ENCODE results near the gene NDUFC2.
"Not testable (repeated sequence)": the region's sequence is repeated elsewhere in the genome, so short reads cannot be mapped to it uniquely, and the experiment has no call there.

Gene NDUFC2

DNA sequence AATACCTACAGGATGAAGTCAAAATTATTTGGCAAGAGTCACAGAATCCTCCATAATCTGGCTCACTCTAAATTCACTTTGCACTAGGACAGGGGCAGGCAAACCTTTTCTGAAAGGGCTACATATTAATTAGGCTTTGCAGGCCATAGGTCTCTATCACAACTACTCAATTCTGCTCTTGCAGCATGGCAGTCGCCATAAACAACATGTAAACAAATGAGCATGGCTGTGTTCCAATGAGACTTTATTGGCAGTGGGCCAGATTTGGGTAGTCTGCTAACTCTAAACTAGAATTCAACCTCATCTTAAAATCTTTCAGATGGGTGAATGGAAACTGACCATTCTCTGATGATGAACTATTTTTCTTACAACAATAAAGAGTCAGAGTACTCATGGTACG, 10.2 kb downstream of the NDUFC2 start:
- Mint-ChIP-seq H3K27me3 (no peaks in the 10 kb centered on the region), H3K4me1 (ENCODE audit: low read depth) (peaks cover 1% of the 10 kb centered on the region), H3K9me3 (no peaks in the 10 kb centered on the region), H3K4me3 (no peak overlapping the region), H3K27ac (no peak overlapping the region), H3K36me3 (ENCODE audit: low read depth) (peaks cover 60% of the 10 kb centered on the region)
- DNase-seq = no peak

DNA sequence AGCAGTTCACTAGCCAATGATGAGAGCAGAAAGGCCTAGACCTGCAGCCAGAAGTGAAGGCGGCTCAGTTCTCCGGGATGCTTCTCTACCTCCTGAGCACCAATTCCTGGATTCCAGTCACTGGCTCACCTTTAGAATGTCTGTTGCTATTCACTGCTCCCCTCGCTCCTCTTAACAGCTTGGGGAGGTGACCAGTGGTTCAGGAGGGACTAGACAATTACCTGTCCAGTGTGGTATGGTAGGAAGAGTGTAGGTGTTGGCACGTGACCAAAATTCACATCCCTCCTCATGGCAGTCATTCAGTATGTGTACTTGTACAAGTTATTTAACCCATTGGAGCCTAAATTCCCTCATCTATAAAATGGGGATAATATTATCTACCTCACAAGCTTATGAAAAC, 12.0 kb downstream of the NDUFC2 start:
- Mint-ChIP-seq H3K36me3 (ENCODE audit: low read depth) (peaks cover 52% of the 10 kb centered on the region), H3K27ac (no peak overlapping the region), H3K27me3 (no peaks in the 10 kb centered on the region), H3K4me1 (ENCODE audit: low read depth) (peaks cover 1% of the 10 kb centered on the region), H3K4me3 (no peak overlapping the region), H3K9me3 (no peaks in the 10 kb centered on the region)
- no peak for DNase-seq

DNA sequence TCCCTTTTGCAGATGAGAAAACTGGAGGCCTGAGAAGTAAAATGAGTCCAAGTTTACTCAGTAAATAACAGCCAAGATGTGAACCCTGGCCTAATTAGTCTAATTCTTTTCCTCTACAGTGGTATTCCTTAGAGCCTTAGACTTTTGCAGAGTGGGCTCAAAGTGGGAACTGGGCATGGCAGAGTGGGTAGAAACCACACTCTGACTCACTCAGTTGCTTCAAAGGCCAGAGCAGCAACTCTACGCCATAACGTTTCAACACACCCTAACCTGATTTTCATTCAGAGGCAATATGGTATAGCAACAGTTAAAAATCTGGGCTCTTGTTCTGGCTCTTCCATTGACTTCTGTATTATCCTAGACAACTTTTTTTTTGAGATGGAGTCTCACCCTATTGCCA, 13.2 kb downstream of the NDUFC2 start:
- Mint-ChIP-seq H3K36me3 (ENCODE audit: low read depth) (peaks cover 43% of the 10 kb centered on the region), H3K4me3 (no peak overlapping the region), H3K27ac (no peak overlapping the region), H3K9me3 (no peaks in the 10 kb centered on the region), H3K27me3 (no peaks in the 10 kb centered on the region), H3K4me1 (ENCODE audit: low read depth) (no peaks in the 10 kb centered on the region)
- DNase-seq = no peak

DNA sequence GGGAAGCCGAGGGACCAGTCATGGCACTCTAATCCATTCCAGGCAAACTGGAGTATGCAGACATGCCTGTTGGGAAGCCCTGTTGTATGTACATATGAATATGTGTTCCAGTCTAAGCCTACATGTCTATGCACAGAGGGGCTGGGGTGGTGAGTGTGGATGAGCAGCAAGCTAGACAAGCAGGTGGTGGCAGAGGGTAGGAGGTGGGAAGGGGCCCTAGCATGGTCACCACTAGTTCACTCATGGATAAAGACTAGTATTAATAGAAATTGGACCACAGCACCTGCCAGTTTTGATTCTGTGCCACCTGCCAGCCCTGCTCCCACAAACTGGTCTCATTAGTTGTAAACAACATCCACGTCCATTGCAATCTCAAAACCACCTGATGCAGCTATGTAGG, 14.5 kb downstream of the NDUFC2 start:
- peak overlapping the region; percentile 37 for H3K27ac Mint-ChIP-seq
- no peaks in the 10 kb centered on the region for H3K27me3 Mint-ChIP-seq
- H3K36me3 Mint-ChIP-seq (ENCODE audit: low read depth) = peaks cover 30% of the 10 kb centered on the region
- no peak overlapping the region for H3K4me3 Mint-ChIP-seq
- no peak for DNase-seq
- no peaks in the 10 kb centered on the region for H3K9me3 Mint-ChIP-seq
- no peaks in the 10 kb centered on the region for H3K4me1 Mint-ChIP-seq (ENCODE audit: low read depth)

DNA sequence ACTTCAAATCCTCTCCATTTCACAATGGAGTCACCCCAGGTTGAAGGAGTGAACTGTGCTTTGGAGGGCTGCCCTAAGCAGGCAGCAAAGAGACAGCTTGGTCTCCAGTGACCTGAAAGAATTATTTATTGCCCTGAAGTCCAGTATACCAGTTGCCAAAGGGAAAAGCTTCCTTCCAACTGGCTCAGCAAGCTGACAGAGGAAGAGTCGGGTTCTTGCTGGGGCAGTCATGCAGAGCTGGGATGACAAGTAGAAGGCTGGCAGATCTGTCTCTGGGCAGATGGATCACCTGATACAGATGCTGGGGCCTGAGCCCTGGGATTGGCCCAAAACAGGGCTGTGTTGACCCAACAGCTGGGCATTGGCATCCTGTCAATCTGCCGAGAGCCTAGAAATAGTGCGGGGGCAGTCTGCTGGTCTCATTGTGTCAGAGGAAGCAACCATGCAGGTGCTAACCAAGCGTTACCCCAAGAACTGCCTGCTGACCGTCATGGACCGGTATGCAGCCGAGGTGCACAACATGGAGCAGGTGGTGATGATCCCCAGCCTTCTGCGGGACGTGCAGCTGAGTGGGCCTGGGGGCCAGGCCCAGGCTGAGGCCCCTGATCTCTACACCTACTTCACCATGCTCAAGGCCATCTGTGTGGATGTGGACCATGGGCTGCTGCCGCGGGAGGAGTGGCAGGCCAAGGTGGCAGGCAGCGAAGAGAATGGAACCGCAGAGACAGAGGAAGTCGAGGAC, 16.1 kb downstream of the NDUFC2 start, which contains the start of gene THRSP:
Gene THRSP (plus strand): TSS at position 422 of the 742 bp plus-strand sequence. CDS start 21 bp downstream, at position 443.
- DNase-seq = no peak
- Mint-ChIP-seq H3K4me1 (ENCODE audit: low read depth) (no peaks in the 10 kb centered on the region), H3K4me3 (no peak within 1 kb of the TSS), H3K9me3 (no peaks in the 10 kb centered on the region), H3K36me3 (ENCODE audit: low read depth) (peaks cover 15% of the 10 kb centered on the region), H3K27me3 (no peaks in the 10 kb centered on the region), H3K27ac (no peak within 1 kb of the TSS)

DNA sequence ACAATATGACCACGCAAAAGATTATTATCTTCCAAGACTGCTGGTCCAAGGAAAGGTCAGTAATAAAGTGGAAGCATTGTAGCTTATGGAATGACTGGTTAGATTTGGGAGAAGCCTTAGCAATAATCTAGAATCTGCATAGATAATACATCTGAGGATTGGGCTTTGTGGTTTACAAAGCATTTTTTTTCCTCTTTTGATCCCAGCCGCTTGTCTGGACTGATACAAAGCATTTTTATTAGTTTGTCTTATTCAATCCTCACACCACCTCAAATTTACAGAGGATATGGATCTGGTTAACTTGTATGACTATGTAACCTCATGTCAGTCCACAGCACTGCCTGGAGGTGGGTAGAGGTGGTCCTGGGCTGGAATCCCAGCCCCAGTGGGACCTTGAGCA, 17.0 kb downstream of the NDUFC2 start:
- H3K9me3 Mint-ChIP-seq = no peaks in the 10 kb centered on the region
- H3K4me1 Mint-ChIP-seq (ENCODE audit: low read depth) = no peaks in the 10 kb centered on the region
- no peak for DNase-seq
- peaks cover 6% of the 10 kb centered on the region for H3K36me3 Mint-ChIP-seq (ENCODE audit: low read depth)
- H3K27me3 Mint-ChIP-seq = no peaks in the 10 kb centered on the region
- H3K4me3 Mint-ChIP-seq = no peak overlapping the region
- H3K27ac Mint-ChIP-seq = no peak overlapping the region

DNA sequence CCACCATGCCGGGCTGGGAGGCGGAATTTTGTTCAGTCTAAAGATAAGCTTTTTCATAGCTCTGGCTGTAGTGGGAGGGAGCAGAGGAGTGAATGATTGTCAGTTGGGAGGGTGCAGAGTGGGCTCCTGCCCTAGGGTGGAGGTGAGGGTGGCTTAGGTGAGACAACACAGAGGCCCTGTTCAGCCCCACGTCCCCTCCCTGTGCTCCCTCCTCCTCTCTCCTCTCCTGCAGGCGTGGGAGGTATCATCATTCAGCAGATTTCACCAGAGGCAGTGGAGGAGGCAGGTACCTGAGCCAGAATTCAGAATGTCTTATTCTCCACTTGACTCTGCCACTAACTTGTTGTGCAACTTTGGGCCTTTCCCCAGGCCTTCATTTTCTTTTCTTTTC, 17.7 kb downstream of the NDUFC2 start:
- Mint-ChIP-seq H3K27me3 (no peaks in the 10 kb centered on the region), H3K9me3 (no peaks in the 10 kb centered on the region), H3K27ac (no peak overlapping the region), H3K4me1 (ENCODE audit: low read depth) (no peaks in the 10 kb centered on the region), H3K36me3 (ENCODE audit: low read depth) (no peaks in the 10 kb centered on the region), H3K4me3 (no peak overlapping the region)
- no peak for DNase-seq

DNA sequence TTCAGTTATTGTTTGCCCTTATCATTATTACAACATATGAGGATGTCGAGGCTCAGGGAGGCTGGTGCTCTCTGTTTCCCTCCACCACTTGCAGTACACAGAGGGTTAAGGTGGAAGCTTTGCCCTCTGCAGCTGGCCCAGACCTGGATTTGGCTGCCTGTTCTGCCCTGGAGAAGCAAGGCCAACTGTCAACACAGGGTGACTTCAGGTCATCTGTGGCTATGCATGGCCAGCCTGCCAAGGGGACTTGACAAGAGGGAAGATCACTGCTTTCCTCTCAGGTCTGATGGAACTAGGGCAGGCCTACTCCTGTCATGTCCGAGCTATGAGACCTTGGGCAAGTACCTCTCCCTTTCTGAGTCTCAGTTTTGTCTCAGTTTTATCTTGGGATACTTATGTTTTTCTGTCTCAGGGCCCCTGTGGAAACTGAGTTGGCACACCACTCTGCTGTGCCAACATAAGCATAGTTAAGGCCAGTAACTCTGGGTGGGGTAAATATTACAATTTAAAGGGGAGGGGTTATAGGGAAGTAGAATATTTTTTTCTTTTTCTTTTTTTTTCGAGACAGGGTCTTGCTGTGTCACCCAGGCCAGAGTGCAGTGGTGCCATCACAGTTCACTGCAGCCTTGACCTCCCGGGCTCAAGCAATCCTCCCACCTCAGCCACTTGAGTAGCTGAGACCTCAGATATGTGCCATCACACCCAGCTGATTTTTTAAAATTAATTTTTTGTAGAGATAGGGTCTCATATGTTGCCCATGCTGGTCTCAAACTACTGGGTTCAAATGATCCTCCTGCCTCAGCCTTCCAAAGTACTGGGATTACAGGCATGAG, 18.4 kb downstream of the NDUFC2 start:
- H3K4me3 Mint-ChIP-seq = no peak overlapping the region
- no peaks in the 10 kb centered on the region for H3K4me1 Mint-ChIP-seq (ENCODE audit: low read depth)
- no peaks in the 10 kb centered on the region for H3K9me3 Mint-ChIP-seq
- DNase-seq = no peak
- H3K27me3 Mint-ChIP-seq = no peaks in the 10 kb centered on the region
- H3K36me3 Mint-ChIP-seq (ENCODE audit: low read depth) = no peaks in the 10 kb centered on the region
- no peak overlapping the region for H3K27ac Mint-ChIP-seq

DNA sequence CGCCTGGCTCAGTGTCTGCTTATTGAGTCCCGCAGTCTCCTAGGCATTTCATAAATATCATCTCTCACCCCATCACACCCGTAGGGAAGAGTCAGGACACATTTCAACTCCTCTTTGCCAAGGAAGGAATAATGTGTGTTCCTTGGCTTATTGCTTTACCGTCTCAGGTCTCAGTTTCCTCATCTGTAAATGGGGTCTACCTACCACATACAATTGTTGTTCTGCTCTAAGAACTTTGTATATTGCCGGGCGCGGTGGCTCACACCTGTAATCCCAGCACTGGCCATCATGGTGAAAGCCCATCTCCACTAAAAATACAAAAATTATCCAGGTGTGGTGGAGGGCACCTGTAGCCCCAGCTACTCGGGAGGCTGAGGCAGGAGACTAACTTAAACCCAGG, 19.1 kb downstream of the NDUFC2 start:
- Mint-ChIP-seq H3K4me1 (ENCODE audit: low read depth) (no peaks in the 10 kb centered on the region), H3K27ac (no peak overlapping the region), H3K4me3 (no peak overlapping the region), H3K9me3 (no peaks in the 10 kb centered on the region), H3K27me3 (no peaks in the 10 kb centered on the region), H3K36me3 (ENCODE audit: low read depth) (no peaks in the 10 kb centered on the region)
- no peak for DNase-seq

DNA sequence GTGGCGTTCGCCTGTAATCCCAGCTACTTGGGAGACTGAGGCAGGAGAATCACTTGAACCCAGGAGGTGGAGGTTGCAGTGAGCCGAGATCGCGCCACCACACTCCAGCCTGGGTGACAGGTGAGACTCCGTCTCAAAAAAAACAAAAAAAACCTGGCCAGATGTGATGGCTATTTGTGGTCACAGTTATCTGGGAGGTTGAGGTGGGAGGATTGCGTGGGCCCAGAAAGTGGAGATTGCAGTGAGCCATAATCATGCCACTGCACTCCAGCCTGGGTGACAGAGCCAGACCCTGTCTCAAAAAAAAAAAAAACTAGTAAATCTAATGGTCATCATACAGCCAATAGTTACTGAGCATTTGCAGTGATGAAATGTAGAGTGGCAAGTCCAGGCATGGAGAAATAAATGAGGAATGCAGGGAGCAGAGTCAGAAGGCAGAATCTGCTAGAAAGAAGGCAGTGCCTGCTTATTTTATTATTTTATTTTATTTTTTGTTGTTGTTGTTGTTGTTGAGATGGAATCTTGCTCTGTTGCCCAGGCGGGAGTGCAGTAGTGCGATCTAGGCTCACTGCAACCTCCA, 19.8 kb downstream of the NDUFC2 start:
- DNase-seq; H3K27me3 Mint-ChIP-seq; H3K4me1 Mint-ChIP-seq (ENCODE audit: low read depth); H3K36me3 Mint-ChIP-seq (ENCODE audit: low read depth); H3K4me3 Mint-ChIP-seq; H3K27ac Mint-ChIP-seq; H3K9me3 Mint-ChIP-seq: not testable (repeated sequence)

DNA sequence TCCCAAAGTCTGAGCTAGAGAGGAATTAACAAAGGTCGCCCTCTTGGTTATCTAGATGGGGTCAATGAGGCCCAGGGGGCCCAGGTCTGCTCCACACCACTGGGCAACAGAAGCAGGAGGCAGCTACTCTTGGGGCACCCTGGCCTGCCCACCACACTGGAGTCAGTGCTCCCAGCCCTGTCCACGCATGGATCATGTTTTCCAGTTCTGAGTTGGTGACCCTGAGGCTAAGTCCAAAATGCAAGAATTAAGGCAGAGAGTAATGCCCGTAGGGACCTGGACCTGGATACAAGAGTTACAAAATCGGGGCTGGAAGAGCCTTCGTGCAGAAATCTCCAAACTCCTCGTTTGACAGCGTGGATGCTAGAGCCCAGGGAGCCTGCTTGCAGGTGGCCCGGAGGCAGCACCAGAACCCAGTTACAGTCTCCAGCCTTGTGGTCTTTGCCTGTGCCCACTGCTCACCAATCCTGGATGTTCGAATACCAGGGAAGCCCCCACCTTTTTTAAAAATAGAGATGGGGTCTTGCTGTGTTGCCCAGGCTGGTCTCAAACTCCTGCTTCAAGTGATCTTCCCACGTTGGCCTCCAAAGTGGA, 22.1 kb downstream of the NDUFC2 start:
- Mint-ChIP-seq H3K27ac (no peak overlapping the region), H3K4me3 (no peak overlapping the region), H3K9me3 (no peaks in the 10 kb centered on the region), H3K27me3 (no peaks in the 10 kb centered on the region), H3K4me1 (ENCODE audit: low read depth) (no peaks in the 10 kb centered on the region), H3K36me3 (ENCODE audit: low read depth) (no peaks in the 10 kb centered on the region)
- no peak for DNase-seq

DNA sequence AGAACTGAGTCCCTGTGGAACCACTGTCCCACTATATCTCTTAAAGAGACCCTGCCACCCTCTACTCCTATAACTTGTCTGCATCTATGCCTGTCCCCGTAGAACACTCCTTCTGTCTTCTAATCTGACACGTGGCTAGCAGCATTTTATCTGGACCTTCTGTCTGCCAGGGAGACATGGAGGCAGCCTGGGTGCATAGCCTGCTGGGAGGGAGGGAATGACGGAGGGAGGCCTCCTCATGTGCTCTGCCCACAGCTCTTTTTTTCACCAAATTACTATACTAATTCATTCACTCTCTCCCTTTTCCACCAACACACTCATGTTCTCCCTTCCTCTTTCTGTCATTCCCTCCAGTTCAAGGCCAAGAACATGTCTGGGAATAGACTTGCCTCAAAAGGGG, 23.6 kb downstream of the NDUFC2 start:
- Mint-ChIP-seq H3K27me3 (no peaks in the 10 kb centered on the region), H3K27ac (no peak overlapping the region), H3K36me3 (ENCODE audit: low read depth) (no peaks in the 10 kb centered on the region), H3K4me1 (ENCODE audit: low read depth) (no peaks in the 10 kb centered on the region), H3K4me3 (no peak overlapping the region), H3K9me3 (no peaks in the 10 kb centered on the region)
- no peak for DNase-seq

DNA sequence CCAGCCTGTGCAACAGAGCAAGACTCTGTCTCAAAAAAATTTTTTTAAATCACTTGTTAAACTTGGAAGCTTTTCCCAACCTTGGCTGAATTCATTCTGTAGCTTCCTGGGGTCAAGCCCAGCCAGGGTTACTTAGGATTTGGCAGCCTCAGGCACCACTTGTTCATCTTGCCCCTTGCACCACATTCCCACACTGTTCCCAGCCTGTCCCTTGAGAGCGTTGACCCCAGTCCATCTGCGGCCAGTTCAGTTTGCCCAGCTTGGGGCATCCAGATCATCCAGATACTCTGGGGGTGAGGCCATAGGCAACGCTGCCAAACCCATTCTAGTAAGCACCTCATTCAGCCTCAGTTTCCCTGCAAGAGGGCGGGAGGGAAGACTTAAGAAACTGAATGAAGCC, 24.7 kb downstream of the NDUFC2 start:
- no peak overlapping the region for H3K4me3 Mint-ChIP-seq
- H3K27me3 Mint-ChIP-seq = no peaks in the 10 kb centered on the region
- H3K9me3 Mint-ChIP-seq = no peaks in the 10 kb centered on the region
- no peaks in the 10 kb centered on the region for H3K4me1 Mint-ChIP-seq (ENCODE audit: low read depth)
- H3K36me3 Mint-ChIP-seq (ENCODE audit: low read depth) = no peaks in the 10 kb centered on the region
- DNase-seq = no peak
- no peak overlapping the region for H3K27ac Mint-ChIP-seq

DNA sequence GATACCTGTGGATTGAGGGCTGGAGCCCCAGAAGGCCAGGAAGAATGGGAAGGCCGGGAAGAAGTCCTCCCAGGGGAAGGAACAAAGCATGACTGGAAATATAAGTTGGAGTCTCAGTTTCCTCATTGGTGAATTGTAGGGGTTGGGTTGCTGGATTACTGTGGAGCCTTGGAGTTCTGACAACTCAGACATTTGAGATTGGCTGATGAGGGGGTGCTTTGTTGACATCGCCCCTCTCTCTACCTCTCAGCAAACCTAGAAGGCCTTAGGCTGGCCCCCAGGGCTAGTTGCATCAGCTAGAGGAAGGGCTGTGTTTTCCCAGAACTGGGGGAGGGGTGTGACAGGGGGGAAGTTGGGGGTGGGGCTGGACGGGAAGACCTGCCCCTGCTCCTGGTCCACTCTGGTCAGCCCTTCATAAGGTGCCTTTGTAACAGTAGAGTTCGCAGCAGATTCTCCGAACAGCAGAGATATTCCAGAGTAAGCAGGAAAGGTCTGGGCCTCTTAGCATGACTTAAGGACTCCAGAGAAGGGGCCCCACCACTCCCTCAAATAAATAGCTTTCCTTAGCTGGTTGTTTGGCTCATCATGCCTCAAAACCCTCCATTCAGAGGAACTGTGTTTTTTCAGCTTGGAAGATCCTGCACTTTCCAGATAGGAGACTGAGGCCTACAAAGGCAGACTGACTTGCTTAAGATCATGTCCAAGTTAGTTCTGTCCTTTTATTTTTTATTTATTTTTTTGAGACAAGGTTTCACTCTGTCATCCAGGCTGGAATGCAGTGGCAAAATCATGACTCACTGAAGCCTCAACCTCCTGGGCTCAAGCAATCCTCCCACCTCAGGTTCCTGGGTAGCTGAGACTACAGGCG, 28.5 kb downstream of the NDUFC2 start:
- Mint-ChIP-seq H3K27ac (peak overlapping the region; percentile 69), H3K27me3 (no peaks in the 10 kb centered on the region), H3K4me1 (ENCODE audit: low read depth) (peaks cover 4% of the 10 kb centered on the region), H3K9me3 (no peaks in the 10 kb centered on the region), H3K4me3 (no peak overlapping the region), H3K36me3 (ENCODE audit: low read depth) (no peaks in the 10 kb centered on the region)
- DNase-seq = no peak
